ENCODE measurements around the gene USP6NL. TPM values are rescaled to one million over a fixed set of nuclear protein-coding genes. Genes with fewer than 3 reads are reported as not detected.

Gene USP6NL
- total RNA-seq, 1 donor from 2014 or later: 21.6 TPM

- Histone ChIP-seq H3K36me3 (no peaks in the 10 kb centered on the region), H3K4me1 (peaks cover 26% of the 10 kb centered on the region), H3K27ac (no peak overlapping the region), H3K4me3 (no peak overlapping the region), H3K9me3 (no peaks in the 10 kb centered on the region), H3K27me3 (no peaks in the 10 kb centered on the region)
- DNase-seq (no peak), ATAC-seq (no peak)
- intact Hi-C loops (cut with DNase I): no loop called here
- no peak for TF ChIP-seq CTCF (IDR thresholded peaks at IDR 0.05)
Measured at GRCh38 chr10:11548768-11549099, 62.7 kb downstream of the USP6NL start.

GRCh38 chr10:11548065-11548767 lies 63.2 kb downstream of the USP6NL start:
- TF ChIP-seq CTCF (IDR thresholded peaks at IDR 0.05): no peak
- H3K4me3 ChIP-seq: no peak overlapping the region
- H3K9me3 ChIP-seq: no peaks in the 10 kb centered on the region
- DNase-seq: no peak
- intact Hi-C loops (cut with DNase I): no loop called here
- H3K27ac ChIP-seq: no peak overlapping the region
- H3K4me1 ChIP-seq: peaks cover 26% of the 10 kb centered on the region
- H3K27me3 ChIP-seq: no peaks in the 10 kb centered on the region
- no peak for ATAC-seq
- H3K36me3 ChIP-seq: no peaks in the 10 kb centered on the region

GRCh38 chr10:11546581-11546980 lies 64.9 kb downstream of the USP6NL start:
- no peak for TF ChIP-seq CTCF (IDR thresholded peaks at IDR 0.05)
- ATAC-seq: no peak
- intact Hi-C loops (cut with DNase I): no loop called here
- Histone ChIP-seq H3K36me3 (no peaks in the 10 kb centered on the region), H3K4me3 (no peak overlapping the region), H3K27ac (no peak overlapping the region), H3K9me3 (no peaks in the 10 kb centered on the region), H3K4me1 (peaks cover 15% of the 10 kb centered on the region), H3K27me3 (no peaks in the 10 kb centered on the region)
- no peak for DNase-seq

GRCh38 chr10:11541296-11541695 lies 70.2 kb downstream of the USP6NL start:
- intact Hi-C loops (cut with DNase I): no loop called here

GRCh38 chr10:11539191-11539868 lies 72.1 kb downstream of the USP6NL start:
- H3K27me3 ChIP-seq: no peaks in the 10 kb centered on the region
- H3K27ac ChIP-seq: no peak overlapping the region
- no peak for DNase-seq
- TF ChIP-seq CTCF (IDR thresholded peaks at IDR 0.05): no peak
- peak; percentile 48 for ATAC-seq
- intact Hi-C loops (cut with DNase I): no loop called here
- no peaks in the 10 kb centered on the region for H3K9me3 ChIP-seq
- H3K36me3 ChIP-seq: no peaks in the 10 kb centered on the region
- H3K4me3 ChIP-seq: no peak overlapping the region
- H3K4me1 ChIP-seq: no peaks in the 10 kb centered on the region

More at GRCh38 chr10:11541296-11541695, 70.2 kb downstream of the USP6NL start:
- no peak for DNase-seq
- TF ChIP-seq CTCF (IDR thresholded peaks at IDR 0.05): no peak
- Histone ChIP-seq H3K36me3 (no peaks in the 10 kb centered on the region), H3K4me3 (no peak overlapping the region), H3K27ac (no peak overlapping the region), H3K9me3 (no peaks in the 10 kb centered on the region), H3K27me3 (no peaks in the 10 kb centered on the region), H3K4me1 (peaks cover 4% of the 10 kb centered on the region)
- ATAC-seq: no peak

Data from upper lobe of right lung (tissue), 1 donor.